ENCODE data around the gene PDIA6.

Gene PDIA6

GRCh38 chr2:10812362-10813162 is at the start of gene PDIA6:
Gene PDIA6 (minus strand): TSS chr2:10812785. CDS start chr2:10812696, 89 bp downstream.
- TF ChIP-seq CTCF (IDR thresholded peaks at IDR 0.05; ENCODE audit: low read length, missing control alignments) = no peak
- H3K4me3 ChIP-seq (replicated peaks; ENCODE audit: low read depth, low read length) = peak within 1 kb of the TSS; percentile 75
- peak; percentile 97 for DNase-seq (ENCODE audit: low read depth)

- no peak for DNase-seq (ENCODE audit: low read depth)
- H3K4me3 ChIP-seq (replicated peaks; ENCODE audit: low read depth, low read length) = no peak overlapping the region
- TF ChIP-seq CTCF (IDR thresholded peaks at IDR 0.05; ENCODE audit: low read length, missing control alignments) = no peak
Observed at GRCh38 chr2:10862330-10862729, 49.7 kb upstream of the PDIA6 start.

GRCh38 chr2:10861765-10862164 is 49.2 kb upstream of the PDIA6 start:
- TF ChIP-seq CTCF (IDR thresholded peaks at IDR 0.05; ENCODE audit: low read length, missing control alignments) = no peak
- H3K4me3 ChIP-seq (replicated peaks; ENCODE audit: low read depth, low read length) = no peak overlapping the region
- DNase-seq (ENCODE audit: low read depth) = no peak

GRCh38 chr2:10860814-10861325 is 48.3 kb upstream of the PDIA6 start:
- no peak overlapping the region for H3K4me3 ChIP-seq (replicated peaks; ENCODE audit: low read depth, low read length)
- no peak for TF ChIP-seq CTCF (IDR thresholded peaks at IDR 0.05; ENCODE audit: low read length, missing control alignments)
- DNase-seq (ENCODE audit: low read depth) = no peak

- TF ChIP-seq CTCF (IDR thresholded peaks at IDR 0.05; ENCODE audit: low read length, missing control alignments) = no peak
- DNase-seq (ENCODE audit: low read depth) = no peak
- no peak overlapping the region for H3K4me3 ChIP-seq (replicated peaks; ENCODE audit: low read depth, low read length)
Observed at GRCh38 chr2:10860081-10860813, 47.7 kb upstream of the PDIA6 start.

- no peak for TF ChIP-seq CTCF (IDR thresholded peaks at IDR 0.05; ENCODE audit: low read length, missing control alignments)
- DNase-seq (ENCODE audit: low read depth) = no peak
- no peak overlapping the region for H3K4me3 ChIP-seq (replicated peaks; ENCODE audit: low read depth, low read length)
Observed at GRCh38 chr2:10859278-10859677, 46.7 kb upstream of the PDIA6 start.
